H9 (cell line): ENCODE measurements around the gene CDHR5. TPM values are rescaled to one million over a fixed set of nuclear protein-coding genes. Genes with fewer than 3 reads are reported as not detected.

Source experiments
- DNase-seq: peaks from one replicate; pipeline ENCODE4 v3.0.0-alpha.2; 2017
- H2AFZ ChIP-seq: one replicate; pipeline ENCODE4 v1.6.1; 2013; ENCODE audit warnings: mild to moderate bottlenecking, low read length, control low read depth, moderate library complexity
- H2AK5ac ChIP-seq: 2 replicates; pipeline ENCODE4 v1.6.1; 2013; ENCODE audit warnings: low read length, control low read depth, mixed read lengths; ENCODE audit not compliant: insufficient read length
- H2BK120ac ChIP-seq: one replicate; pipeline ENCODE4 v1.6.1; 2013; ENCODE audit warnings: low read depth, mild to moderate bottlenecking, low read length, control low read depth, inconsistent platforms; ENCODE audit not compliant: poor library complexity, severe bottlenecking
- H2BK12ac ChIP-seq: 2 replicates; pipeline ENCODE4 v1.6.1; 2013; ENCODE audit warnings: low read length, control low read depth, mixed read lengths, low read depth; ENCODE audit not compliant: insufficient read length
- H2BK15ac ChIP-seq: 2 replicates; pipeline ENCODE4 v1.6.1; 2013; ENCODE audit warnings: low read depth, low read length, control low read depth
- H2BK20ac ChIP-seq: one replicate; pipeline ENCODE4 v1.6.1; 2013; ENCODE audit warnings: low read depth, mild to moderate bottlenecking, low read length, control low read depth, inconsistent platforms; ENCODE audit not compliant: poor library complexity, severe bottlenecking
- H2BK5ac ChIP-seq: 2 replicates; pipeline ENCODE4 v1.6.1; 2013; ENCODE audit warnings: low read length, control low read depth, mixed read lengths; ENCODE audit not compliant: insufficient read length
- H3K14ac ChIP-seq: 2 replicates; pipeline ENCODE4 v1.6.1; 2013; ENCODE audit warnings: low read length, control low read depth; ENCODE audit not compliant: insufficient read depth
- H3K18ac ChIP-seq: 2 replicates; pipeline ENCODE4 v1.6.1; 2013; ENCODE audit warnings: low read depth, mild to moderate bottlenecking, mixed read lengths, low read length, control low read depth; ENCODE audit not compliant: insufficient read length
- H3K23ac ChIP-seq: 2 replicates; pipeline ENCODE4 v1.6.1; 2013; ENCODE audit warnings: low read length, control low read depth, mixed read lengths, low read depth; ENCODE audit not compliant: insufficient read length
- H3K23me2 ChIP-seq: 2 replicates; pipeline ENCODE4 v1.6.1; 2013; ENCODE audit warnings: low read depth, mild to moderate bottlenecking, mixed read lengths, low read length, control low read depth; ENCODE audit not compliant: insufficient read length, poor library complexity, severe bottlenecking
- H3K27ac ChIP-seq: 2 replicates; pipeline ENCODE4 v1.5.1; 2013; ENCODE audit warnings: low read length, control low read depth, mixed read lengths, low read depth; ENCODE audit not compliant: insufficient read length
- H3K27me3 ChIP-seq: 2 replicates; pipeline ENCODE4 v1.6.1; 2013; ENCODE audit warnings: low read length, control low read depth, inconsistent platforms; ENCODE audit not compliant: insufficient read depth
- H3K4ac ChIP-seq: 2 replicates; pipeline ENCODE4 v1.6.1; 2013; ENCODE audit warnings: low read depth, mild to moderate bottlenecking, control low read depth, inconsistent platforms, low read length, moderate library complexity
- H3K4me1 ChIP-seq: 2 replicates; pipeline ENCODE4 v1.6.1; 2013; ENCODE audit warnings: low read length, control low read depth, inconsistent platforms; ENCODE audit not compliant: insufficient read depth
- H3K4me2 ChIP-seq: 2 replicates; pipeline ENCODE4 v1.6.1; 2013; ENCODE audit warnings: low read length, control low read depth, mixed read lengths; ENCODE audit not compliant: insufficient read length, insufficient read depth
- H3K56ac ChIP-seq: 2 replicates; pipeline ENCODE4 v1.6.1; 2013; ENCODE audit warnings: low read depth, mild to moderate bottlenecking, mixed read lengths, low read length, control low read depth; ENCODE audit not compliant: insufficient read length
- H3K79me1 ChIP-seq: 2 replicates; pipeline ENCODE4 v1.6.1; 2013; ENCODE audit warnings: low read depth, mild to moderate bottlenecking, moderate library complexity, low read length, control low read depth, inconsistent platforms; ENCODE audit not compliant: insufficient read depth, poor library complexity, severe bottlenecking
- H3K79me2 ChIP-seq: 2 replicates; pipeline ENCODE4 v1.6.1; 2013; ENCODE audit warnings: low read length, control low read depth, inconsistent platforms; ENCODE audit not compliant: insufficient read depth
- H3K9ac ChIP-seq: 2 replicates; pipeline ENCODE4 v1.6.1; 2013; ENCODE audit warnings: low read length, control low read depth, mixed read lengths; ENCODE audit not compliant: insufficient read length; ENCODE audit errors: extremely low read depth
- H3K9me3 ChIP-seq: one replicate; pipeline ENCODE4 v1.6.1; 2013; ENCODE audit warnings: low read depth, low read length, inconsistent platforms; ENCODE audit not compliant: control insufficient read depth
- H3T11ph ChIP-seq: one replicate; pipeline ENCODE4 v1.6.1; 2013; ENCODE audit warnings: mild to moderate bottlenecking, low read length, control low read depth, inconsistent platforms
- H4K20me1 ChIP-seq: one replicate; pipeline ENCODE4 v1.6.1; 2013; ENCODE audit not compliant: control insufficient read depth, insufficient read length, insufficient read depth
- H4K5ac ChIP-seq: 2 replicates; pipeline ENCODE4 v1.6.1; 2013; ENCODE audit warnings: low read depth, mild to moderate bottlenecking, mixed read lengths, low read length, control low read depth; ENCODE audit not compliant: insufficient read length
- H4K8ac ChIP-seq: replicated peaks from 2 replicates; pipeline ENCODE4 v1.6.1; 2013; ENCODE audit warnings: low read length, control low read depth, mixed read lengths, low read depth; ENCODE audit not compliant: insufficient read length
- H4K91ac ChIP-seq: 2 replicates; pipeline ENCODE4 v1.6.1; 2013; ENCODE audit warnings: low read depth, mild to moderate bottlenecking, moderate library complexity, mixed read lengths, low read length, control low read depth; ENCODE audit not compliant: insufficient read length
- H3K27ac Mint-ChIP-seq, 3 experiments: 2 replicates in 2 of 3; 3 replicates in 1 of 3; pipeline ENCODE4 v1.8.0; 2020 to 2021; ENCODE audit warnings: mixed read lengths in 3 of 3, mild to moderate bottlenecking in 1 of 3, moderate library complexity in 1 of 3
- H3K27me3 Mint-ChIP-seq: 2 replicates; pipeline ENCODE4 v1.8.0; 2021; ENCODE audit warnings: low read depth, mild to moderate bottlenecking, moderate library complexity, mixed read lengths
- H3K36me3 Mint-ChIP-seq, 3 experiments: 2 replicates in 2 of 3; 3 replicates in 1 of 3; pipeline ENCODE4 v1.8.0; 2020 to 2021; ENCODE audit warnings: low read depth in 3 of 3, mixed read lengths in 3 of 3; ENCODE audit not compliant: insufficient read depth in 1 of 3
- H3K4me1 Mint-ChIP-seq, 2 experiments: 2 replicates each; pipeline ENCODE4 v1.8.0; 2020; ENCODE audit warnings: mixed read lengths in 2 of 2
- H3K4me3 Mint-ChIP-seq, 2 experiments: 2 replicates in 1 of 2; 3 replicates in 1 of 2; pipeline ENCODE4 v1.8.0; 2020 to 2021; ENCODE audit warnings: mild to moderate bottlenecking in 2 of 2, mixed read lengths in 2 of 2, moderate library complexity in 1 of 2
- H3K9me3 Mint-ChIP-seq, 2 experiments: 2 replicates in 1 of 2; 3 replicates in 1 of 2; pipeline ENCODE4 v1.8.0; 2020; ENCODE audit warnings: mild to moderate bottlenecking in 2 of 2, mixed read lengths in 2 of 2, moderate library complexity in 1 of 2
- CTCF ChIP-seq: fragments of 200-600 bp; sonication (generic); conservative IDR thresholded peaks from 3 replicates; pipeline ENCODE4 v1.8.0; 2021; ENCODE audit warnings: antibody characterized with exemption, mild to moderate bottlenecking
- WGBS: extraction: QIAGEN DNeasy Blood & Tissue Kit; methylation state at CpG from one replicate; pipeline ENCODE4 v1.1.7; 2013; ENCODE audit warnings: missing lambda C conversion rate, low lambda C conversion rate, mixed read lengths; ENCODE audit not compliant: insufficient read length; ENCODE audit errors: extremely low coverage; 5-methylcytosine and 5-hydroxymethylcytosine counted together
- total RNA-seq: library from RNA; stranded (reverse); gene quantifications from 2 replicates; pipeline ENCODE4 v1.2.1, GENCODE V29; 2021

The CDHR5 gene
- total RNA-seq, 1 experiment from 2014 or later, result not detected

- H3K14ac ChIP-seq, result no peak overlapping the region
- H2BK15ac ChIP-seq, result no peak overlapping the region
- H2BK120ac ChIP-seq, result no peak overlapping the region
- no peak overlapping the region for H4K91ac ChIP-seq
- H3K4me3 Mint-ChIP-seq, result peak overlapping the region; percentile 74 to 87
- H2BK5ac ChIP-seq, result no peak overlapping the region
- H3K4me1 Mint-ChIP-seq, result peaks cover 27 to 35% of the 10 kb centered on the region in 2 experiments
- WGBS, result no CpG with 5 or more reads among the region's 41 CpGs
- H3K36me3 Mint-ChIP-seq, result peaks cover 0 to 11% (median 4%) of the 10 kb centered on the region in 3 experiments; a peak in 5 of 7 replicates
- H3K27me3 Mint-ChIP-seq, result peaks cover 2% of the 10 kb centered on the region; the same call in 1 of the 2 replicates
- no peaks in the 10 kb centered on the region for H3K4me1 ChIP-seq
- no peak overlapping the region for H3K9ac ChIP-seq
- H2AK5ac ChIP-seq, result no peak overlapping the region
- no peaks in the 10 kb centered on the region for H4K20me1 ChIP-seq
- no peaks in the 10 kb centered on the region for H3K79me1 ChIP-seq
- H3K23ac ChIP-seq, result no peak overlapping the region
- peaks cover 5% of the 10 kb centered on the region for H3K23me2 ChIP-seq
- H3K27ac Mint-ChIP-seq, result no peak overlapping the region
- H3K27me3 ChIP-seq, result no peaks in the 10 kb centered on the region
- no peak overlapping the region for H2BK20ac ChIP-seq
- no peak overlapping the region for H3K56ac ChIP-seq
- TF ChIP-seq CTCF, result no peak
- no peak overlapping the region for H3K18ac ChIP-seq
- no peaks in the 10 kb centered on the region for H3K9me3 ChIP-seq
- no peak overlapping the region for H2BK12ac ChIP-seq
- no peak overlapping the region for H2AFZ ChIP-seq
- H3K4me2 ChIP-seq, result peak overlapping the region; percentile 22
- H3T11ph ChIP-seq, result no peak overlapping the region
- 0 out of 5 replicates have a peak, but pooled peaks cover 0 to 2% of the 10 kb centered on the region in 2 experiments for H3K9me3 Mint-ChIP-seq
- H3K4ac ChIP-seq, result no peak overlapping the region
- no peak overlapping the region for H4K5ac ChIP-seq
- no peak overlapping the region for H4K8ac ChIP-seq
- DNase-seq, result no peak
- H3K27ac ChIP-seq, result no peak overlapping the region
- no peaks in the 10 kb centered on the region for H3K79me2 ChIP-seq
These were observed 57.0 kb downstream of the CDHR5 start for GRCh38 chr11:567629-568292.
